Cerebellar nuclear complex (tissue), 1 donor: ENCODE results near the gene CDC42EP3.

Experiments used
- DNase-seq, 2 experiments: peaks; one replicate each; lab custom pipeline; 2025; lab: John Stamatoyannopoulos, UW

Gene CDC42EP3

GRCh38 chr2:37683921-37684780 is 12.7 kb upstream of the CDC42EP3 start:
- DNase-seq: no peak

- no peak for DNase-seq
Measured at GRCh38 chr2:37683241-37683640, 11.8 kb upstream of the CDC42EP3 start.

GRCh38 chr2:37682473-37682872 is 11.0 kb upstream of the CDC42EP3 start:
- DNase-seq: no peak

- DNase-seq: no peak
Measured at GRCh38 chr2:37681587-37681986, 10.1 kb upstream of the CDC42EP3 start.

- no peak for DNase-seq
Measured at GRCh38 chr2:37679072-37679695, 7.7 kb upstream of the CDC42EP3 start.

- DNase-seq: no peak
Measured at GRCh38 chr2:37676274-37676673, 4.8 kb upstream of the CDC42EP3 start.

- no peak for DNase-seq
Measured at GRCh38 chr2:37674946-37675345, 3.5 kb upstream of the CDC42EP3 start.

- no peak for DNase-seq
Measured at GRCh38 chr2:37672870-37673184, 1.4 kb upstream of the CDC42EP3 start.

- no peak for DNase-seq
Measured at GRCh38 chr2:37672104-37672869, 845 bp upstream of the CDC42EP3 start.

- no peak for DNase-seq
Measured at GRCh38 chr2:37671816-37672103, 318 bp upstream of the CDC42EP3 start.

GRCh38 chr2:37670378-37671008 is 949 bp downstream of the CDC42EP3 start:
- no peak for DNase-seq

GRCh38 chr2:37669446-37669845 is 2.0 kb downstream of the CDC42EP3 start:
- DNase-seq: no peak

GRCh38 chr2:37667704-37668103 is 3.7 kb downstream of the CDC42EP3 start:
- no peak for DNase-seq

GRCh38 chr2:37666772-37667171 is 4.7 kb downstream of the CDC42EP3 start:
- DNase-seq: no peak

- no peak for DNase-seq
Measured at GRCh38 chr2:37665604-37666362, 5.7 kb downstream of the CDC42EP3 start.

GRCh38 chr2:37665043-37665442 is 6.4 kb downstream of the CDC42EP3 start:
- DNase-seq: no peak

- DNase-seq: no peak
Measured at GRCh38 chr2:37664231-37664643, 7.2 kb downstream of the CDC42EP3 start.

GRCh38 chr2:37663390-37663789 is 8.1 kb downstream of the CDC42EP3 start:
- DNase-seq: no peak

GRCh38 chr2:37659723-37660122 is 11.7 kb downstream of the CDC42EP3 start:
- DNase-seq: no peak

GRCh38 chr2:37658682-37659081 is 12.8 kb downstream of the CDC42EP3 start:
- DNase-seq: no peak

GRCh38 chr2:37657471-37657870 is 14.0 kb downstream of the CDC42EP3 start:
- DNase-seq: no peak
